PC-9 (cell line): ENCODE measurements around the gene ZNF865.

Experiments used
- CTCF ChIP-seq: fragments of 200-600 bp; sonication (generic); conservative IDR thresholded peaks from 2 replicates; pipeline ENCODE4 v1.6.1; 2017; ENCODE audit warnings: mixed run types, antibody characterized with exemption, mild to moderate bottlenecking, moderate library complexity
- EZH2 ChIP-seq: fragments of 200-600 bp; sonication (generic); IDR thresholded peaks from 2 replicates; pipeline ENCODE4 v1.8.0; 2017; ENCODE audit warnings: antibody characterized with exemption, low read depth

- TF ChIP-seq EZH2 (no peak), CTCF (no peak)
These were observed 45.8 kb upstream of the ZNF865 start for GRCh38 chr19:55559684-55560083.
